HL-60 (cell line): ENCODE measurements around the gene IZUMO4.

Experiments used
- DNase-seq, 2 experiments: peaks; one replicate each; pipeline ENCODE4 v3.0.0-alpha.2; 2010 to 2020; ENCODE audit warnings: low read depth in 1 of 2, low spot score in 1 of 2
- H3K27ac ChIP-seq: fragments of 250-450 bp; sonication (Bioruptor Pico); replicated peaks from 2 replicates; pipeline ENCODE4 v1.5.1; 2020; ENCODE audit warnings: mild to moderate bottlenecking, moderate library complexity
- H3K27me3 ChIP-seq: fragments of 250-450 bp; sonication (Bioruptor Pico); 2 replicates; pipeline ENCODE4 v1.5.1; 2021; ENCODE audit warnings: mild to moderate bottlenecking, moderate library complexity; ENCODE audit not compliant: insufficient read depth, poor library complexity, severe bottlenecking
- H3K4me3 ChIP-seq: replicated peaks from 2 replicates; pipeline ENCODE4 v1.5.1; 2011; ENCODE audit warnings: mild to moderate bottlenecking, control low read depth, low read length; ENCODE audit not compliant: insufficient read depth
- CTCF ChIP-seq: IDR thresholded peaks from one replicate; pipeline ENCODE4 v1.5.1; 2011; ENCODE audit warnings: low read length, control low read depth, inconsistent platforms; ENCODE audit not compliant: insufficient read depth
- GABPA ChIP-seq: IDR thresholded peaks from 2 replicates; pipeline ENCODE4 v1.6.1; 2012; ENCODE audit warnings: low read depth
- POLR2AphosphoS5 ChIP-seq: IDR thresholded peaks from 2 replicates; pipeline ENCODE4 v1.6.1; 2012; ENCODE audit warnings: low read depth
- REST ChIP-seq: IDR thresholded peaks from 2 replicates; pipeline ENCODE4 v1.6.1; 2012; ENCODE audit warnings: low read depth; ENCODE audit not compliant: insufficient replicate concordance
- SPI1 ChIP-seq: IDR thresholded peaks from 2 replicates; pipeline ENCODE4 v1.6.1; 2012; ENCODE audit warnings: low read depth, mild to moderate bottlenecking, borderline replicate concordance

The IZUMO4 gene

GRCh38 chr19:2097886-2098327, 1.2 kb downstream of the IZUMO4 start:
- no peak for DNase-seq
- TF ChIP-seq REST (no peak), CTCF (no peak), GABPA (no peak), POLR2AphosphoS5 (no peak), SPI1 (no peak)
- no peak overlapping the region for H3K27ac ChIP-seq
- no peak overlapping the region for H3K4me3 ChIP-seq
- no peaks in the 10 kb centered on the region for H3K27me3 ChIP-seq

- no peaks in the 10 kb centered on the region for H3K27me3 ChIP-seq
- TF ChIP-seq REST (no peak), POLR2AphosphoS5 (no peak), GABPA (no peak), CTCF (no peak)
- H3K27ac ChIP-seq = no peak overlapping the region
- no peak for DNase-seq
- H3K4me3 ChIP-seq = no peak overlapping the region
These were observed 2.4 kb downstream of the IZUMO4 start for GRCh38 chr19:2099054-2099501.

- Histone ChIP-seq H3K4me3 (no peak overlapping the region), H3K27me3 (no peaks in the 10 kb centered on the region), H3K27ac (no peak overlapping the region)
- no peak for TF ChIP-seq REST
- DNase-seq = no peak
These were observed 3.4 kb downstream of the IZUMO4 start for GRCh38 chr19:2099937-2100718.
